Peyer's patch (tissue), 4 donors: ENCODE measurements around the gene EEFSEC. TPM values are rescaled to one million over a fixed set of nuclear protein-coding genes. Genes with fewer than 3 reads are reported as not detected.

Experiments used
- DNase-seq, 3 donors: peaks; one replicate each; pipeline ENCODE4 v3.0.0-alpha.2; 2017 to 2019
- H3K27ac ChIP-seq, 4 donors: fragments of 200-600 bp; sonication (generic); one replicate each; pipeline ENCODE4 v1.5.1; 2016 to 2019
- H3K27me3 ChIP-seq, 2 donors: fragments of 200-600 bp; sonication (generic); one replicate each; pipeline ENCODE4 v1.5.1; 2019
- H3K36me3 ChIP-seq, 3 donors: fragments of 200-600 bp; sonication (generic); one replicate each; pipeline ENCODE4 v1.5.1; 2016 to 2019
- H3K4me1 ChIP-seq, 4 donors: fragments of 200-600 bp; sonication (generic); one replicate each; pipeline ENCODE4 v1.5.1; 2016 to 2019
- H3K4me3 ChIP-seq, 4 donors: fragments of 200-600 bp; sonication (generic); 1 replicate in 3 of 4; 2 replicates in 1 of 4; pipeline ENCODE4 v1.5.1; 2016 to 2019; ENCODE audit warnings: mild to moderate bottlenecking in 1 of 4
- H3K9me3 ChIP-seq, 4 donors: fragments of 200-600 bp; sonication (generic); one replicate each; pipeline ENCODE4 v1.5.1; 2016 to 2019; ENCODE audit warnings: mild to moderate bottlenecking in 1 of 4
- POLR2A ChIP-seq, 2 donors: fragments of 450-650 bp; IDR thresholded peaks; one replicate each; pipeline ENCODE4 v1.5.1; 2017; ENCODE audit warnings: antibody characterized with exemption in 2 of 2, mild to moderate bottlenecking in 2 of 2, moderate library complexity in 2 of 2
- total RNA-seq, 4 donors: library from RNA; depleted of rRNA; stranded (reverse); fragments of >200 nt; gene quantifications; one replicate each; pipeline ENCODE4 v1.1.0, GENCODE V29; 2016
- TF ChIP-seq, protein P1 (sequence below), 6 experiments: fragments of 450-650 bp in 4 of 6; fragments of 200-600 bp in 2 of 6; sonication (generic) in 1 of 6; IDR thresholded peaks; one replicate each; pipeline ENCODE4 v1.5.1; 2017 to 2019; ENCODE audit warnings: antibody characterized with exemption in 6 of 6, mild to moderate bottlenecking in 3 of 6, moderate library complexity in 1 of 6

EEFSEC gene
- total RNA-seq, 4 donors from 2014 or later = 11.7 to 50.3 (median 19.6) TPM

DNA sequence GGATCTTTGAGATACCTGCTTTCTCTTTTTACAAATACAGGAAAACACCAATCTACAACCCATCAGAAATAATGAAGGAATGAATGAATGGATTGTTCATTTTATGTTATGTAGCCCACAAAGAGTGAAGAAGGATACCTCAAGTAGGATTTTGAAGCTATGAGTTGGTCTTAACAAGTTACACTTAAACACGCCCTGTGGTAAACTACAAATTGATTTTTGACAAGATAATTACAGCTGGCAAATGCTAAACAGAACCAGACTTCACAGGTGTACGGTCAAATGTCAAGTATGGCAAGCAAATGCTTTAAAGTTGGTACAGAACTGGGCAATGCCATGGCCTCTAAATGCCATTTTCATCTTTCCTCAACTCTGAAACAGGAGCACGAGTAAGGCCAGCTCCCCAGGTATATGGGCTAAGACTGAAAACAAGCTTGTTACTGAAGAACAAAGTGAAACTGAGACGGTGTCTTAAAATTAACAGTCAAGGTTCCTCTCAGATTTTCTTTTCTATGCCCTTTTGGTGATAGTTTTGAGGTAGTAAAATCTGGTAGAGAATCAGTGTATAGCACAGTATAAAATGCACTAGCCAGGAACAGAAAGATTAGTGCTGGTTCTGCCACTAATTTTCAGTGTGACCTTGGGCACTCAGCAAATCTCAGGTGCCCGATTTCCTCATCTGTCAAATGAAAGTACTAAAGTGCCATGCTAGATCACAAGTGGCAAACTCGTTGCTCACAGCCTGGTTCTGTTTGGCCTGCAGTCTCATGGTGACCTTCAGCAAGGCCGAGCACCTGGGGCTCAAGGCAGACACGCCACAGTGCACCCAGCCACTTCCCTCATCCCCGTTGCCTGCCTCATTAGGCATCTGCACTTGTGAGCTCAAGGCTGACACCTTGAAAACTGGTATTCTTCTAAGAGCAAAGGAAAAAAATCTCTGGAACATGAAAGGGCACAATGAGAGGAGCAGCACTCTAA, 39.2 kb upstream of the EEFSEC start:
- no peak for TF ChIP-seq POLR2A (IDR thresholded peaks at IDR 0.05)
- TF ChIP-seq, protein P1, sequence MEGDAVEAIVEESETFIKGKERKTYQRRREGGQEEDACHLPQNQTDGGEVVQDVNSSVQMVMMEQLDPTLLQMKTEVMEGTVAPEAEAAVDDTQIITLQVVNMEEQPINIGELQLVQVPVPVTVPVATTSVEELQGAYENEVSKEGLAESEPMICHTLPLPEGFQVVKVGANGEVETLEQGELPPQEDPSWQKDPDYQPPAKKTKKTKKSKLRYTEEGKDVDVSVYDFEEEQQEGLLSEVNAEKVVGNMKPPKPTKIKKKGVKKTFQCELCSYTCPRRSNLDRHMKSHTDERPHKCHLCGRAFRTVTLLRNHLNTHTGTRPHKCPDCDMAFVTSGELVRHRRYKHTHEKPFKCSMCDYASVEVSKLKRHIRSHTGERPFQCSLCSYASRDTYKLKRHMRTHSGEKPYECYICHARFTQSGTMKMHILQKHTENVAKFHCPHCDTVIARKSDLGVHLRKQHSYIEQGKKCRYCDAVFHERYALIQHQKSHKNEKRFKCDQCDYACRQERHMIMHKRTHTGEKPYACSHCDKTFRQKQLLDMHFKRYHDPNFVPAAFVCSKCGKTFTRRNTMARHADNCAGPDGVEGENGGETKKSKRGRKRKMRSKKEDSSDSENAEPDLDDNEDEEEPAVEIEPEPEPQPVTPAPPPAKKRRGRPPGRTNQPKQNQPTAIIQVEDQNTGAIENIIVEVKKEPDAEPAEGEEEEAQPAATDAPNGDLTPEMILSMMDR (IDR thresholded peaks at IDR 0.05) = no peak
- Histone ChIP-seq H3K9me3 (no peaks in the 10 kb centered on the region), H3K4me1 (peaks cover 0 to 5% (median 0%) of the 10 kb centered on the region in 4 donors), H3K27ac (peak overlapping the region in 2 of 4 donors; percentile 10 to 59), H3K36me3 (peaks cover 0 to 13% (median 0%) of the 10 kb centered on the region in 3 donors), H3K4me3 (no peak overlapping the region), H3K27me3 (no peaks in the 10 kb centered on the region)
- DNase-seq = peak in 2 of 3 donors; percentile 66 to 67

DNA sequence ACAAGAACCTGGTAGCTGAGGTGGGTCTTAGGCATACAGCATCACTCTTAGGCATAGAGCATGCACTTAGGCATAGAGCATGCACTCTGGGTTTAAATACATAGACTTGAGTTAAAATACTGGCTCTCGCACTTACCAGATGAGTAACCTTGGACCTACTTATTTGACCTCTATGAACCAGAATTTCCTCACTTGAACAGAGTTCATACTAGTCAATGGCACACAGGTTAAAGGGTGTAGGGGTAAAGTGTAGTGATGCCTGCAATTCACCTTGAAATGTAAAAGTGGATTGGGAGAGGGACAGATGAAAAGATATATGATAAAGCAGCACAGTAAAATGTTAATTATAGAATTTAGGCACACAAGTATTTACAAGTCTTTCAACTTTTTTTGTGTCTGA, 31.3 kb upstream of the EEFSEC start:
- Histone ChIP-seq H3K27me3 (no peaks in the 10 kb centered on the region), H3K27ac (no peak overlapping the region), H3K4me3 (no peak overlapping the region), H3K9me3 (no peaks in the 10 kb centered on the region), H3K4me1 (peaks cover 0 to 11% (median 3%) of the 10 kb centered on the region in 4 donors), H3K36me3 (no peaks in the 10 kb centered on the region)
- TF ChIP-seq POLR2A (IDR thresholded peaks at IDR 0.05) = no peak
- no peak for DNase-seq

DNA sequence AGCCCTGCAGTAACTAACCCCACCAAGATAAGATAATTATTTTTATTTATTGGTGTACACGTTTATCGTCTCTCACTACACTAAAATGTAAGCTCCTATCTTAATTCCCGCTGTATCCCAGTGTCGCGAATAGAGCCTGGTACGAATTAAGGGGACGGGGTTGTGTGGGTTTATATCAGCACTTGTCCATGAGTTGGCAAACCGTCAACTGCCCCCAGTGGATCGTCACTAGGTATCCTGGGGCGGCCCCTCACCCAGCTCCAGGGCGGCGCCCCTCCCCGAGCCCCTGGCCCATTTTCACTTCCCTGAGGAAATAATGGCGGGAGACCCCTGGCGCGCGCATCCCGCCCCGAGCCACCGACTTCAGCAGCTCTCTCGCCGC, 30.1 kb upstream of the EEFSEC start:
- Histone ChIP-seq H3K36me3 (no peaks in the 10 kb centered on the region), H3K27ac (peak overlapping the region; percentile 35 to 74 (median 71)), H3K4me3 (peak overlapping the region; percentile 62 to 90 (median 76)), H3K4me1 (peaks cover 0 to 11% (median 3%) of the 10 kb centered on the region in 4 donors), H3K9me3 (no peaks in the 10 kb centered on the region), H3K27me3 (no peaks in the 10 kb centered on the region)
- DNase-seq = no peak
- TF ChIP-seq POLR2A (IDR thresholded peaks at IDR 0.05) = no peak
- TF ChIP-seq, protein P1 (IDR thresholded peaks at IDR 0.05) = no peak

DNA sequence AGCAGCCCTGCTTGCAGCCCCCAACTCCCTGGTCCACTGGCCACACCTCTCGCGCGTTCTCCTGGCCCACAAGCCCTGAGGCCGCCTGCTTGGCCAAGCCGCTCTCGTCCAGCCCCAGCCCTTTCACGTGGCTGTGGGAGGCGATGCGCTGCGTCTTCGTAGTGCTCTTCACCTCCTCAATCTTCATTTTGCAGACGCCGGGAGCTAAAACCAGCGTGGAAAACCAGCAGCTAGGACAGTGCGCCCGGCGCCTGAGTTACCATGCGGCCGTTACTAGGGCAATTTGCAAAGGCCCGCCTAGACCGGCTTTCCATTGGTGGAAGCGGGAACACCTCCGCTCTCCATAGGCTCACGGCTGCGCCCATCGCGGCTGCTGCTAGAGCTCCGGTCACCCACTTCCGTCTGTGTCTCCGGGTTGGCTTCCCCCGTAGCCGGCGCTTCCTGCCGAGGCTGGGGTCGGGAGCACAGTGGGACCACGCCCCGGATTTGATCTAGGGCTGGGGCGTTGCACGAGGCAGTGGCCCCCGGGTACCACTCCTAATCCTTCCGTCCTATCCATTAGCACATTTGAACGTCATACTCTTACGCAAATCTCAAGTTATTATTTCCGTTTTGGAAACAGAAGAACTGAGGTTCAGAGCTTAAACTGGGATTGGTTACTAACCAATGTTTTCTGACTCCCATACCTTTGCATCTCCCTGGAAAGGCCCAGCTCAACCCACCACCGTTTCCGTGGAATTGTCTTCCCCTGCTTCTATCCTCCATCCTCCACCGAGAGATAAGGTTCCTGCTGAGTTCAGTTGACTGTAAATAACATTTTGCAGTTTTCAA, 29.5 kb upstream of the EEFSEC start, which contains the start of gene RUVBL1:
RUVBL1 (minus strand) TSS at position 275 of the 831 bp plus-strand sequence; CDS start at position 187, 88 bp downstream.
- TF ChIP-seq POLR2A (IDR thresholded peaks at IDR 0.05) = peak in 1 of 2 donors; percentile 41
- TF ChIP-seq, protein P1 (IDR thresholded peaks at IDR 0.05) = no peak
- no peaks in the 10 kb centered on the region for H3K27me3 ChIP-seq
- H3K36me3 ChIP-seq = no peaks in the 10 kb centered on the region

DNA sequence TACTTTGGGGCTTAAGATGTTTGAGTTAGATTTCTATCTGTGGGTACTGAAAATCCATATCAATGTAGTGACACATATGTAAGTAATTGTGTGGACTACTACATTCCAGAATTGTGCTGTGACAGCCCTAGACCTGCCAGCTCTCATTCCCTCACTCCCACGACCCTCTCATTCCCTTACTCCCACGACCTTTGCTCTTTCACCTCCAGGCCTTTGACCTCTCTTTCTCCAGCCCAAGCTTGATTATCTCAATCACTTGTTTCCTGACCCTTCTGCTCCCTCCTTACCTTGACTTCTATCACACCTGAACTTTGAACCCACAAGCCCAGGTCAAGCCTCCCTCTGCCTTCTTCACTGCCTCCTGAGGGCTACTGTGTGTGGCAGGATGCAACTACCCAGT, 26.0 kb upstream of the EEFSEC start:
- Histone ChIP-seq H3K4me3 (no peak overlapping the region), H3K36me3 (no peaks in the 10 kb centered on the region), H3K4me1 (peaks cover 0 to 11% (median 3%) of the 10 kb centered on the region in 4 donors), H3K27me3 (no peaks in the 10 kb centered on the region), H3K27ac (no peak overlapping the region), H3K9me3 (no peaks in the 10 kb centered on the region)
- TF ChIP-seq POLR2A (IDR thresholded peaks at IDR 0.05) = no peak
- TF ChIP-seq, protein P1 (IDR thresholded peaks at IDR 0.05) = no peak
- DNase-seq = no peak

More for the DNA sequence above, 29.5 kb upstream of the EEFSEC start, which contains the start of gene RUVBL1:
- Histone ChIP-seq H3K9me3 (no peaks in the 10 kb centered on the region), H3K4me1 (peaks cover 0 to 11% (median 3%) of the 10 kb centered on the region in 4 donors), H3K27ac (peak within 1 kb of the TSS; percentile 54 to 74 (median 71)), H3K4me3 (peak within 1 kb of the TSS; percentile 62 to 90 (median 76))
- peak; percentile 95 to 98 (median 96) for DNase-seq
